ENCODE data around the gene EHBP1.
"Not testable (repeated sequence)": the region's sequence is repeated elsewhere in the genome, so short reads cannot be mapped to it uniquely, and the experiment has no call there.

Gene EHBP1

GRCh38 chr2:62686012-62686685, 19.4 kb upstream of the EHBP1 start:
- DNase-seq (ENCODE audit: low spot score in 2 of 2): no peak
- Mint-ChIP-seq H3K36me3 (no peaks in the 10 kb centered on the region), H3K9me3 (no peaks in the 10 kb centered on the region), H3K27ac (no peak overlapping the region), H3K4me1 (no peaks in the 10 kb centered on the region), H3K4me3 (no peak overlapping the region)
- ATAC-seq: no peak

- ATAC-seq (no peak), DNase-seq (ENCODE audit: low spot score in 2 of 2) (no peak)
- Mint-ChIP-seq H3K9me3 (no peaks in the 10 kb centered on the region), H3K36me3 (no peaks in the 10 kb centered on the region), H3K4me1 (no peaks in the 10 kb centered on the region), H3K27ac (no peak overlapping the region), H3K4me3 (no peak overlapping the region)
Observed at GRCh38 chr2:62687636-62688035, 17.9 kb upstream of the EHBP1 start.

GRCh38 chr2:62688771-62689170, 16.7 kb upstream of the EHBP1 start:
- Mint-ChIP-seq H3K4me3 (no peak overlapping the region), H3K4me1 (no peaks in the 10 kb centered on the region), H3K27ac (no peak overlapping the region), H3K36me3 (no peaks in the 10 kb centered on the region), H3K9me3 (no peaks in the 10 kb centered on the region)
- ATAC-seq (no peak), DNase-seq (ENCODE audit: low spot score in 2 of 2) (no peak)

GRCh38 chr2:62691186-62691585, 14.3 kb upstream of the EHBP1 start:
- DNase-seq (ENCODE audit: low spot score in 2 of 2) (no peak), ATAC-seq (no peak)
- Mint-ChIP-seq H3K9me3 (no peaks in the 10 kb centered on the region), H3K27ac (no peak overlapping the region), H3K4me3 (no peak overlapping the region), H3K36me3 (no peaks in the 10 kb centered on the region), H3K4me1 (no peaks in the 10 kb centered on the region)

- Mint-ChIP-seq H3K27ac (no peak overlapping the region), H3K4me3 (no peak overlapping the region), H3K9me3 (no peaks in the 10 kb centered on the region), H3K4me1 (no peaks in the 10 kb centered on the region), H3K36me3 (no peaks in the 10 kb centered on the region)
- no peak for DNase-seq (ENCODE audit: low spot score in 2 of 2)
- ATAC-seq: no peak
Observed at GRCh38 chr2:62692225-62692624, 13.3 kb upstream of the EHBP1 start.

- no peaks in the 10 kb centered on the region for H3K9me3 Mint-ChIP-seq
Observed at GRCh38 chr2:62698653-62699052, 6.9 kb upstream of the EHBP1 start.

GRCh38 chr2:62704654-62705006, 883 bp upstream of the EHBP1 start:
- DNase-seq (ENCODE audit: low spot score in 2 of 2): no peak

More at GRCh38 chr2:62698653-62699052, 6.9 kb upstream of the EHBP1 start:
- no peaks in the 10 kb centered on the region for H3K4me1 Mint-ChIP-seq
- ATAC-seq (no peak), DNase-seq (ENCODE audit: low spot score in 2 of 2) (no peak)
- no peak overlapping the region for H3K27ac Mint-ChIP-seq
- H3K4me3 Mint-ChIP-seq: no peak overlapping the region
- no peaks in the 10 kb centered on the region for H3K36me3 Mint-ChIP-seq

GRCh38 chr2:62705859-62706720, 577 bp downstream of the EHBP1 start:
- Mint-ChIP-seq H3K36me3 (peaks cover 8% of the 10 kb centered on the region), H3K9me3 (no peaks in the 10 kb centered on the region), H3K27ac (peak overlapping the region; percentile 91), H3K4me3 (peak overlapping the region; percentile 89), H3K4me1 (peaks cover 32% of the 10 kb centered on the region)
- DNase-seq (ENCODE audit: low spot score in 2 of 2) (peak in 1 of 2 donors; percentile 68), ATAC-seq (peak; percentile 5)

More at GRCh38 chr2:62704654-62705006, 883 bp upstream of the EHBP1 start:
- Mint-ChIP-seq H3K4me3 (peak overlapping the region; percentile 89), H3K27ac (peak overlapping the region; percentile 91), H3K4me1 (peaks cover 32% of the 10 kb centered on the region), H3K9me3 (no peaks in the 10 kb centered on the region), H3K36me3 (peaks cover 8% of the 10 kb centered on the region)
- no peak for ATAC-seq

GRCh38 chr2:62706721-62707521, 1.4 kb downstream of the EHBP1 start:
- peaks cover 32% of the 10 kb centered on the region for H3K4me1 Mint-ChIP-seq
- H3K36me3 Mint-ChIP-seq: peaks cover 8% of the 10 kb centered on the region
- ATAC-seq: no peak
- H3K9me3 Mint-ChIP-seq: no peaks in the 10 kb centered on the region
- no peak for DNase-seq (ENCODE audit: low spot score in 2 of 2)
- peak overlapping the region; percentile 89 for H3K4me3 Mint-ChIP-seq
- peak overlapping the region; percentile 91 for H3K27ac Mint-ChIP-seq

- no peak for ATAC-seq
- H3K4me3 Mint-ChIP-seq: no peak overlapping the region
- H3K27ac Mint-ChIP-seq: no peak overlapping the region
- H3K9me3 Mint-ChIP-seq: no peaks in the 10 kb centered on the region
- H3K4me1 Mint-ChIP-seq: peaks cover 32% of the 10 kb centered on the region
- DNase-seq (ENCODE audit: low spot score in 2 of 2): no peak
- peaks cover 8% of the 10 kb centered on the region for H3K36me3 Mint-ChIP-seq
Observed at GRCh38 chr2:62708751-62709150, 3.2 kb downstream of the EHBP1 start.

GRCh38 chr2:62711832-62712494, 6.5 kb downstream of the EHBP1 start:
- DNase-seq (ENCODE audit: low spot score in 2 of 2) (no peak), ATAC-seq (no peak)
- no peaks in the 10 kb centered on the region for H3K36me3 Mint-ChIP-seq
- H3K27ac Mint-ChIP-seq: no peak overlapping the region
- H3K9me3 Mint-ChIP-seq: no peaks in the 10 kb centered on the region
- H3K4me1 Mint-ChIP-seq: peaks cover 12% of the 10 kb centered on the region
- no peak overlapping the region for H3K4me3 Mint-ChIP-seq

- not testable (repeated sequence) for ATAC-seq; H3K36me3 Mint-ChIP-seq; H3K9me3 Mint-ChIP-seq; H3K27ac Mint-ChIP-seq; DNase-seq (ENCODE audit: low spot score in 2 of 2); H3K4me3 Mint-ChIP-seq
- peaks cover 11% of the 10 kb centered on the region for H3K4me1 Mint-ChIP-seq
Observed at GRCh38 chr2:62713196-62713595, 7.7 kb downstream of the EHBP1 start.

- ATAC-seq: no peak
- peaks cover 5% of the 10 kb centered on the region for H3K4me1 Mint-ChIP-seq
- no peaks in the 10 kb centered on the region for H3K36me3 Mint-ChIP-seq
- no peaks in the 10 kb centered on the region for H3K9me3 Mint-ChIP-seq
- no peak for DNase-seq (ENCODE audit: low spot score in 2 of 2)
- H3K4me3 Mint-ChIP-seq: no peak overlapping the region
- no peak overlapping the region for H3K27ac Mint-ChIP-seq
Observed at GRCh38 chr2:62713837-62714236, 8.3 kb downstream of the EHBP1 start.

- Mint-ChIP-seq H3K4me3 (no peak overlapping the region), H3K4me1 (peaks cover 11% of the 10 kb centered on the region), H3K27ac (no peak overlapping the region), H3K9me3 (no peaks in the 10 kb centered on the region), H3K36me3 (no peaks in the 10 kb centered on the region)
- ATAC-seq (no peak), DNase-seq (ENCODE audit: low spot score in 2 of 2) (no peak)
Observed at GRCh38 chr2:62716768-62717167, 11.3 kb downstream of the EHBP1 start.

GRCh38 chr2:62717503-62718081, 12.1 kb downstream of the EHBP1 start:
- no peaks in the 10 kb centered on the region for H3K9me3 Mint-ChIP-seq
- no peaks in the 10 kb centered on the region for H3K36me3 Mint-ChIP-seq
- no peak overlapping the region for H3K4me3 Mint-ChIP-seq
- no peak for DNase-seq (ENCODE audit: low spot score in 2 of 2)
- peaks cover 11% of the 10 kb centered on the region for H3K4me1 Mint-ChIP-seq
- H3K27ac Mint-ChIP-seq: no peak overlapping the region
- no peak for ATAC-seq

Measured in stimulated activated effector memory CD8-positive, alpha-beta T cell treated with anti-CD3 and anti-CD28 coated beads, Interleukin-12 subunit alpha, Interleukin-12 subunit beta, amount 100 ng/mL, for 72 hours (primary cell).